GM12878 (cell line): ENCODE data around the gene MYO3B. TPM values are rescaled to one million over a fixed set of nuclear protein-coding genes. Genes with fewer than 3 reads are reported as not detected.

Experiments used
- ATAC-seq: fragments of 200-7000 bp; cut with Tn5 transposase; 3 replicates; pipeline ENCODE4 v1.9.1; 2020; ENCODE audit warnings: mild to moderate bottlenecking, moderate library complexity
- BruUV-seq: library from RNA; stranded (reverse); fragments of 400-500 nt; replicated peaks from 2 replicates; lab custom pipeline; 2021; lab: Mats Ljungman, UMichigan
- CTCF ChIA-PET: fragments of 300-600 bp; sonication (Branson Sonifier 250); formaldehyde crosslinking; extraction: SDS; loops from one replicate; lab custom pipeline; 2021; ENCODE audit warnings: inconsistent platforms; lab: Yijun Ruan, JAX
- POLR2A ChIA-PET: fragments of 350-600 bp; formaldehyde crosslinking; extraction: SDS; loops from one replicate; lab custom pipeline; 2021; ENCODE audit warnings: inconsistent platforms; lab: Charles Lee
- RAD21 ChIA-PET: fragments of 300-600 bp; sonication (Branson Sonifier 250); formaldehyde crosslinking; loops from one replicate; lab custom pipeline; 2023; ENCODE audit warnings: antibody characterized with exemption; ENCODE audit not compliant: unreplicated experiment; lab: Charles Lee
- SMC1A ChIA-PET: fragments of 300-600 bp; sonication (Branson Sonifier 250); formaldehyde crosslinking; loops from one replicate; lab custom pipeline; 2023; ENCODE audit not compliant: unreplicated experiment, uncharacterized antibody; lab: Charles Lee
- DNase-seq: peaks from one replicate; pipeline ENCODE4 v3.0.0-alpha.2; 2011; ENCODE audit warnings: low read depth, low spot score
- FAIRE-seq: peaks from 3 replicates; lab custom pipeline; 2011; peaks lifted over from hg19 to GRCh38; lab: Jason Lieb, UNC
- H2AFZ ChIP-seq: 2 replicates; pipeline ENCODE4 v1.6.0; 2011; ENCODE audit warnings: low read depth, low read length, control low read depth; ENCODE audit not compliant: control insufficient read depth
- H3K27ac ChIP-seq: 2 replicates; pipeline ENCODE4 v1.5.1; 2011; ENCODE audit warnings: control low read depth; ENCODE audit not compliant: control insufficient read depth, insufficient read depth
- H3K27me3 ChIP-seq, 2 experiments: replicated peaks in 1 of 2; 2 replicates each; pipeline versions ENCODE4 v1.6.0 to v1.6.1; 2011; ENCODE audit warnings: low read length in 1 of 2; ENCODE audit not compliant: control insufficient read depth in 2 of 2, insufficient read depth in 2 of 2
- H3K36me3 ChIP-seq, 2 experiments: 2 replicates each; pipeline ENCODE4 v1.5.1; 2011; ENCODE audit warnings: low read length in 1 of 2; ENCODE audit not compliant: control insufficient read depth in 2 of 2, insufficient read depth in 2 of 2
- H3K4me1 ChIP-seq: 2 replicates; pipeline ENCODE4 v1.6.1; 2011; ENCODE audit warnings: mild to moderate bottlenecking, low read length, moderate library complexity, mixed read lengths; ENCODE audit not compliant: control insufficient read depth, insufficient read depth
- H3K4me2 ChIP-seq: 2 replicates; pipeline ENCODE4 v1.6.0; 2011; ENCODE audit warnings: control low read depth; ENCODE audit not compliant: control insufficient read depth, insufficient read depth
- H3K4me3 ChIP-seq: fragments of 200-600 bp; sonication (generic); 2 replicates; pipeline ENCODE4 v1.5.1; 2016
- H3K79me2 ChIP-seq: 2 replicates; pipeline ENCODE4 v1.6.0; 2011; ENCODE audit warnings: low read length; ENCODE audit not compliant: control insufficient read depth, insufficient read depth
- H3K9ac ChIP-seq: 2 replicates; pipeline ENCODE4 v1.8.0; 2011; ENCODE audit warnings: low read length, control low read depth, mixed read lengths; ENCODE audit not compliant: control insufficient read depth, insufficient read depth
- H3K9me3 ChIP-seq: replicated peaks from 3 replicates; pipeline ENCODE4 v1.5.1; 2011; ENCODE audit warnings: mild to moderate bottlenecking, low read length; ENCODE audit not compliant: control insufficient read depth, insufficient read depth
- H4K20me1 ChIP-seq: 2 replicates; pipeline ENCODE4 v1.6.0; 2011; ENCODE audit not compliant: control insufficient read depth, insufficient read depth
- CBFB ChIP-seq: IDR thresholded peaks from 2 replicates; pipeline ENCODE4 v1.6.1; 2016; ENCODE audit warnings: antibody characterized with exemption, low read depth
- CREM ChIP-seq: IDR thresholded peaks from 2 replicates; pipeline ENCODE4 v1.6.1; 2014; ENCODE audit warnings: antibody characterized with exemption, low read depth
- ESRRA ChIP-seq: IDR thresholded peaks from 2 replicates; pipeline ENCODE4 v1.6.1; 2012; ENCODE audit warnings: mild to moderate bottlenecking, low read length, improper control_type of control experiment
- GATAD2B ChIP-seq: fragments of 450-650 bp; conservative IDR thresholded peaks from 2 replicates; pipeline ENCODE4 v1.6.1; 2017; ENCODE audit warnings: low read depth, mild to moderate bottlenecking, moderate library complexity
- IKZF1 ChIP-seq: fragments of 450-650 bp; conservative IDR thresholded peaks from 2 replicates; pipeline ENCODE4 v1.6.1; 2017; ENCODE audit warnings: antibody characterized with exemption, mild to moderate bottlenecking
- IKZF2 ChIP-seq, 2 experiments: fragments of 450-650 bp; IDR thresholded peaks; 2 replicates each; pipeline ENCODE4 v1.6.1; 2017; ENCODE audit warnings: mild to moderate bottlenecking in 2 of 2, moderate library complexity in 2 of 2
- LARP7 ChIP-seq: fragments of 450-650 bp; IDR thresholded peaks from 2 replicates; pipeline ENCODE4 v1.6.1; 2017; ENCODE audit warnings: mild to moderate bottlenecking
- MYC ChIP-seq: IDR thresholded peaks from 2 replicates; pipeline ENCODE4 v1.6.1; 2011; ENCODE audit warnings: mild to moderate bottlenecking, low read length, moderate library complexity, inconsistent platforms; ENCODE audit not compliant: insufficient read depth, insufficient replicate concordance, insufficient read length, severe bottlenecking
- NR2C1 ChIP-seq: fragments of 450-650 bp; IDR thresholded peaks from 2 replicates; pipeline ENCODE4 v1.6.1; 2017; ENCODE audit warnings: antibody characterized with exemption, mild to moderate bottlenecking, moderate library complexity
- NRF1 ChIP-seq: conservative IDR thresholded peaks from 2 replicates; pipeline ENCODE4 v1.6.1; 2011; ENCODE audit warnings: mild to moderate bottlenecking, low read depth, low read length, improper control_type of control experiment
- RUNX3 ChIP-seq: IDR thresholded peaks from 2 replicates; pipeline ENCODE4 v1.6.1; 2012; ENCODE audit warnings: low read length, inconsistent platforms
- SUZ12 ChIP-seq: fragments of 200-600 bp; sonication (generic); IDR thresholded peaks from one replicate; pipeline ENCODE4 v1.6.1; 2018; ENCODE audit warnings: antibody characterized with exemption, mild to moderate bottlenecking; ENCODE audit not compliant: unreplicated experiment
- TARDBP ChIP-seq: IDR thresholded peaks from 2 replicates; pipeline ENCODE4 v1.6.1; 2016; ENCODE audit warnings: borderline replicate concordance
- TBL1XR1 ChIP-seq: IDR thresholded peaks from 2 replicates; pipeline ENCODE4 v1.6.1; 2012; ENCODE audit warnings: low read depth, low read length, improper control_type of control experiment
- YBX1 ChIP-seq: fragments of 450-650 bp; IDR thresholded peaks from 2 replicates; pipeline ENCODE4 v1.6.1; 2016; ENCODE audit warnings: antibody characterized with exemption
- YY1 ChIP-seq: IDR thresholded peaks from 2 replicates; pipeline ENCODE4 v1.6.1; 2011; ENCODE audit warnings: low read depth, mild to moderate bottlenecking, low read length
- ZNF24 ChIP-seq: fragments of 450-650 bp; IDR thresholded peaks from 2 replicates; pipeline ENCODE4 v1.6.1; 2017; ENCODE audit warnings: antibody characterized with exemption, mild to moderate bottlenecking
- WGBS: methylation state at CpG from one replicate; pipeline ENCODE4 v1.1.6; 2016; ENCODE audit warnings: low lambda C conversion rate; ENCODE audit not compliant: insufficient replicate concordance, insufficient coverage; ENCODE audit errors: missing lambda C conversion rate; 5-methylcytosine and 5-hydroxymethylcytosine counted together
- in situ Hi-C: fragments of 300-500 bp; cut with MboI; formaldehyde crosslinking; loops from 9 replicates; pipeline ENCODE4 v1.14.3; 2018; ENCODE audit warnings: mixed read lengths
- intact Hi-C: fragments of 100-400 bp; cut with micrococcal nuclease; formaldehyde crosslinking; loops from one replicate; pipeline ENCODE4 v1.14.2; 2022; ENCODE audit not compliant: unreplicated experiment
- polyA plus RNA-seq, 11 experiments: library from polyadenylated mRNA; depleted of rRNA in 4 of 11; unstranded in 6 of 11; stranded (reverse) in 5 of 11; fragments of >200 nt; fragmentation: Nextera tagmentation in 4 of 11; fragmentation: Illumina TruSeq in 1 of 11; extraction: Ambion mirVana in 4 of 11; extraction: Trizol in 1 of 11; gene quantifications; 1 replicate in 1 of 11; 2 replicates in 10 of 11; pipeline versions ENCODE4 v1.2.1 to v1.2.3, GENCODE V29; 2011 to 2016; ENCODE audit warnings: inconsistent platforms in 2 of 11, missing spikeins in 2 of 11, low read depth in 1 of 11
- total RNA-seq, 4 experiments: library from RNA; depleted of rRNA in 3 of 4; stranded (reverse); fragments of >200 nt in 3 of 4; fragmentation: Illumina TruSeq in 1 of 4; extraction: Trizol in 1 of 4; gene quantifications; 2 replicates each; pipeline versions ENCODE4 v1.2.1 to v1.2.3, GENCODE V29; 2013 to 2021
- TF ChIP-seq, protein P1 (sequence below): fragments of 450-650 bp; IDR thresholded peaks from 2 replicates; pipeline ENCODE4 v1.6.1; 2017; ENCODE audit warnings: low read depth, mild to moderate bottlenecking, moderate library complexity
- TF ChIP-seq, protein P2 (sequence below): fragments of 450-650 bp; IDR thresholded peaks from 2 replicates; pipeline ENCODE4 v1.6.1; 2017; ENCODE audit warnings: antibody characterized with exemption, mild to moderate bottlenecking, moderate library complexity
- TF ChIP-seq, protein P3 (sequence below): IDR thresholded peaks from 2 replicates; pipeline ENCODE4 v1.6.1; 2012; ENCODE audit warnings: low read length, inconsistent platforms
- TF ChIP-seq, protein P4 (sequence below): IDR thresholded peaks from 2 replicates; pipeline ENCODE4 v1.6.1; 2012; ENCODE audit warnings: low read depth, low read length, improper control_type of control experiment

Gene MYO3B
- total and polyA plus RNA-seq, 10 of the 15 experiments (the other 5 are each of a cell fraction or from before 2014, with no cell fraction given) = 1.1 to 7.1 (median 2.1) TPM

DNA sequence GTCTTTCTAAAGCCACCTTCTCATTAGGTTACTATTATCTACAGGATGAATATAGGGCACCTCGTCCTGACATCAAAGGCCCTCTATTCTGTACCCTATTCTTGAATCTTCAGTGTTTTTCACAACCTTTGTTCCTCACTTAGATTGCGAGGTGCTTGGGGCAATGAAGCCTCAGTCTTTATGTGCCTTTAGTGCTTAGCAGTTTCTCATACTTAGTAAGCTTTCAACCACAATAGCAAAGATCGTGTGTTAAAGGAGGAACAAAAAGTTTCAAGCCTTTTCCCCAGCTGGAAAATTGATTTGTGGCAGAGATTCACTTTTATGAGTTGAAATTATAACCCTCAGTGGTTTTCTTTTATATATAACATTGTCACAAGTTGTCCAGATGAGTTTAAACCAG is 226.9 kb downstream of the MYO3B start:
- no peaks in the 10 kb centered on the region for H3K9me3 ChIP-seq
- 1% methylated on average over 3 of the region's 3 CpGs for WGBS
- POLR2A ChIA-PET = no interaction called here
- ATAC-seq (peak; percentile 74), FAIRE-seq (peak; percentile 61), DNase-seq (no peak)
- CTCF ChIA-PET = interaction anchor here (1.2 to 1.8 kb wide), 2 partner anchors 169 to 407 kb away, joined by 3 to 6 read pairs; no protein-coding TSS in a partner anchor
- peaks cover 15% of the 10 kb centered on the region for H3K4me1 ChIP-seq
- no peaks in the 10 kb centered on the region; the same call in 1 of the 2 replicates for H4K20me1 ChIP-seq
- intact Hi-C loops (loop anchor here (5.0 kb wide), 2 partner anchors 102 to 312 kb away; partner anchors contain the start of gene SP5), in situ Hi-C loops (no loop called here)
- RAD21 ChIA-PET = no interaction called here
- TF ChIP-seq TBL1XR1 = no peak
- no peak for TF ChIP-seq SUZ12
- TF ChIP-seq TARDBP = no peak
- TF ChIP-seq GATAD2B = no peak
- TF ChIP-seq LARP7 = no peak
- TF ChIP-seq, protein P1, sequence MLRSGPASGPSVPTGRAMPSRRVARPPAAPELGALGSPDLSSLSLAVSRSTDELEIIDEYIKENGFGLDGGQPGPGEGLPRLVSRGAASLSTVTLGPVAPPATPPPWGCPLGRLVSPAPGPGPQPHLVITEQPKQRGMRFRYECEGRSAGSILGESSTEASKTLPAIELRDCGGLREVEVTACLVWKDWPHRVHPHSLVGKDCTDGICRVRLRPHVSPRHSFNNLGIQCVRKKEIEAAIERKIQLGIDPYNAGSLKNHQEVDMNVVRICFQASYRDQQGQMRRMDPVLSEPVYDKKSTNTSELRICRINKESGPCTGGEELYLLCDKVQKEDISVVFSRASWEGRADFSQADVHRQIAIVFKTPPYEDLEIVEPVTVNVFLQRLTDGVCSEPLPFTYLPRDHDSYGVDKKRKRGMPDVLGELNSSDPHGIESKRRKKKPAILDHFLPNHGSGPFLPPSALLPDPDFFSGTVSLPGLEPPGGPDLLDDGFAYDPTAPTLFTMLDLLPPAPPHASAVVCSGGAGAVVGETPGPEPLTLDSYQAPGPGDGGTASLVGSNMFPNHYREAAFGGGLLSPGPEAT = 0 out of 2 replicates have a peak, but pooled peaks have one; percentile 25
- TF ChIP-seq IKZF2 (IDR thresholded peaks at IDR 0.05) = peak in 1 of 2 experiments; percentile 50; a peak in 1 of 4 replicates
- TF ChIP-seq NRF1 = no peak
- TF ChIP-seq ESRRA = no peak
- no peak for TF ChIP-seq YBX1
- no peak for TF ChIP-seq CBFB
- TF ChIP-seq CREM = no peak
- TF ChIP-seq, protein P2, sequence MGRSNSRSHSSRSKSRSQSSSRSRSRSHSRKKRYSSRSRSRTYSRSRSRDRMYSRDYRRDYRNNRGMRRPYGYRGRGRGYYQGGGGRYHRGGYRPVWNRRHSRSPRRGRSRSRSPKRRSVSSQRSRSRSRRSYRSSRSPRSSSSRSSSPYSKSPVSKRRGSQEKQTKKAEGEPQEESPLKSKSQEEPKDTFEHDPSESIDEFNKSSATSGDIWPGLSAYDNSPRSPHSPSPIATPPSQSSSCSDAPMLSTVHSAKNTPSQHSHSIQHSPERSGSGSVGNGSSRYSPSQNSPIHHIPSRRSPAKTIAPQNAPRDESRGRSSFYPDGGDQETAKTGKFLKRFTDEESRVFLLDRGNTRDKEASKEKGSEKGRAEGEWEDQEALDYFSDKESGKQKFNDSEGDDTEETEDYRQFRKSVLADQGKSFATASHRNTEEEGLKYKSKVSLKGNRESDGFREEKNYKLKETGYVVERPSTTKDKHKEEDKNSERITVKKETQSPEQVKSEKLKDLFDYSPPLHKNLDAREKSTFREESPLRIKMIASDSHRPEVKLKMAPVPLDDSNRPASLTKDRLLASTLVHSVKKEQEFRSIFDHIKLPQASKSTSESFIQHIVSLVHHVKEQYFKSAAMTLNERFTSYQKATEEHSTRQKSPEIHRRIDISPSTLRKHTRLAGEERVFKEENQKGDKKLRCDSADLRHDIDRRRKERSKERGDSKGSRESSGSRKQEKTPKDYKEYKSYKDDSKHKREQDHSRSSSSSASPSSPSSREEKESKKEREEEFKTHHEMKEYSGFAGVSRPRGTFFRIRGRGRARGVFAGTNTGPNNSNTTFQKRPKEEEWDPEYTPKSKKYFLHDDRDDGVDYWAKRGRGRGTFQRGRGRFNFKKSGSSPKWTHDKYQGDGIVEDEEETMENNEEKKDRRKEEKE = no peak
- TF ChIP-seq ZNF24 = peak; percentile 80
- TF ChIP-seq IKZF1 = peak; percentile 38; the same call in 1 of the 2 replicates
- no peak for TF ChIP-seq NR2C1
- TF ChIP-seq, protein P3, sequence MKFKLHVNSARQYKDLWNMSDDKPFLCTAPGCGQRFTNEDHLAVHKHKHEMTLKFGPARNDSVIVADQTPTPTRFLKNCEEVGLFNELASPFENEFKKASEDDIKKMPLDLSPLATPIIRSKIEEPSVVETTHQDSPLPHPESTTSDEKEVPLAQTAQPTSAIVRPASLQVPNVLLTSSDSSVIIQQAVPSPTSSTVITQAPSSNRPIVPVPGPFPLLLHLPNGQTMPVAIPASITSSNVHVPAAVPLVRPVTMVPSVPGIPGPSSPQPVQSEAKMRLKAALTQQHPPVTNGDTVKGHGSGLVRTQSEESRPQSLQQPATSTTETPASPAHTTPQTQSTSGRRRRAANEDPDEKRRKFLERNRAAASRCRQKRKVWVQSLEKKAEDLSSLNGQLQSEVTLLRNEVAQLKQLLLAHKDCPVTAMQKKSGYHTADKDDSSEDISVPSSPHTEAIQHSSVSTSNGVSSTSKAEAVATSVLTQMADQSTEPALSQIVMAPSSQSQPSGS = no peak
- TF ChIP-seq, protein P4, sequence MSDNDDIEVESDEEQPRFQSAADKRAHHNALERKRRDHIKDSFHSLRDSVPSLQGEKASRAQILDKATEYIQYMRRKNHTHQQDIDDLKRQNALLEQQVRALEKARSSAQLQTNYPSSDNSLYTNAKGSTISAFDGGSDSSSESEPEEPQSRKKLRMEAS = no peak
- TF ChIP-seq MYC = no peak
- TF ChIP-seq RUNX3 = peak; percentile 46; the same call in 1 of the 2 replicates
- no peak for TF ChIP-seq YY1
- BruUV-seq = no TSS peak
- SMC1A ChIA-PET = no interaction called here
- no peak overlapping the region; the same call in 1 of the 2 replicates for H3K4me2 ChIP-seq
- no peak overlapping the region for H3K9ac ChIP-seq
- H3K79me2 ChIP-seq = no peaks in the 10 kb centered on the region
- no peak overlapping the region for H3K27ac ChIP-seq
- no peak overlapping the region for H2AFZ ChIP-seq
- no peak overlapping the region for H3K4me3 ChIP-seq
- no peaks in the 10 kb centered on the region for H3K36me3 ChIP-seq
- H3K27me3 ChIP-seq = no peaks in the 10 kb centered on the region
